WI38 (cell line): ENCODE data around the gene CTDSPL.

ENCODE experiments used
- H3K4me3 ChIP-seq: 2 replicates; pipeline ENCODE4 v1.5.1; 2011; ENCODE audit warnings: low read depth, mild to moderate bottlenecking, control low read depth, low read length
- CTCF ChIP-seq: IDR thresholded peaks from 2 replicates; pipeline ENCODE4 v1.5.1; 2012; ENCODE audit warnings: low read depth, mild to moderate bottlenecking, control low read depth, low read length

Gene CTDSPL

GRCh38 chr3:37823189-37823588 lies 38.5 kb upstream of the CTDSPL start:
- H3K4me3 ChIP-seq = no peak overlapping the region
- TF ChIP-seq CTCF = no peak

- no peak for TF ChIP-seq CTCF
- no peak overlapping the region for H3K4me3 ChIP-seq
These were observed 37.4 kb upstream of the CTDSPL start for GRCh38 chr3:37824090-37824953.

DNA sequence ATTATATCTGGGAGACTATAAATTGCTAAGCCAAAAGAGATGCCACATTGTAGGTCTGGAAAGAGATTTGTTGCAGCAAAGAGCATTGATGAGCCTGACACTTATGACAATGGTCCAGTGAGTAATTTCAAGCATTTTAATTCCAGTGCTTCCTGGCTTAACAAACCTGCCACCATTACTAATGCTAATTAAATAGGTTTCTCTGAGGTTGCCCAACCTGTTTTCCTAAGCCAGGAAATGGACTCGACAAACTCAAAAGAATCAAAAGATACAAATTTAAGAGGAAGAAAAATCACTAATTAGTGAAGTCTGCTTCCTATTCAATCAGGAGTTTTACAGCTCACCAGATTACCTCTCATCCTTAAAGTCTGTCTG lies 36.7 kb upstream of the CTDSPL start:
- H3K4me3 ChIP-seq = no peak overlapping the region
- TF ChIP-seq CTCF = no peak

- H3K4me3 ChIP-seq = no peak overlapping the region
- TF ChIP-seq CTCF = no peak
These were observed 35.8 kb upstream of the CTDSPL start for GRCh38 chr3:37825744-37826400.

DNA sequence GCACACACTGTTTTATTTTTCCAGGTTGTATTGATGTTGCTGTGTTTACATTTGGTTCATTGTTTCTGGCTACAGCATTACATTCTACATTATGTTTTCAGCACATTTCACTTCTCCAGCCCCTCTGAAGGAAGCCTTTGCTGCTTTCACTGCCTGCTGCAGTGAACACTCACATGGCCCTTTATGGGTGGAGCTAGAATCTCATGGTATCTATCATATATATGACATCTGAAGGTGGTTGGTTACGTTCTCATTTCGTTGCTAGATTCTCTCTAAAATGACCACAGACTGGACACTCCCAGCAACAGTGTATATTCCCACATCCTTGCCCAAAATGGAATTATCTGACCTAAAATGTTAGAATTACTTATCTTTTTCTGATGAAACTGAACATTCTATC lies 35.2 kb upstream of the CTDSPL start:
- TF ChIP-seq CTCF = no peak
- no peak overlapping the region for H3K4me3 ChIP-seq

DNA sequence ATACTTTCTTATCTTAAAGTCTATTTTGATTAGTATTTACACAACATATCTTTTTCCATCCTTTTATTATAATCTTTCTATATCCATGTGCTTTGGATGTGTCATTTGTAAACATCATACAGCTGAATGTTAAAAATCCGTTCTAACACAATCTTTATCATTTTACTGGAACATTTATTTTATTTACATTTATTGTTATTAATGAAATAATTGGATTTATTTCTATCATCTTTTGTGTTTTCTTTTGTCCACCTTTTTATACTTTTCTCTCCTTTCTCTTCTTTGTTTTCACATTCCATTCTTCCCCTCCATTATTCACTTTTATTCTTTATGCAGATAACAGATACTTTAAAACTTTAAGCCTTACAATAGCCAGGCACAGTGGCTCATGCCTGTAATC lies 34.7 kb upstream of the CTDSPL start:
- no peak overlapping the region for H3K4me3 ChIP-seq
- no peak for TF ChIP-seq CTCF

- TF ChIP-seq CTCF = no peak
- no peak overlapping the region for H3K4me3 ChIP-seq
These were observed 29.2 kb upstream of the CTDSPL start for GRCh38 chr3:37832480-37832879.
